Effector memory CD4-positive, alpha-beta T cell (primary cell): ENCODE measurements around the gene OR2T10.
"Not testable (repeated sequence)": the region's sequence is repeated elsewhere in the genome, so short reads cannot be mapped to it uniquely, and the experiment has no call there.

ENCODE experiments used
- DNase-seq, 3 donors: peaks; one replicate each; pipeline ENCODE4 v3.0.0-alpha.2; 2020
- H3K27ac ChIP-seq: 2 replicates; pipeline ENCODE4 v1.7.0; 2013; ENCODE audit warnings: mild to moderate bottlenecking, low read length, moderate library complexity; ENCODE audit not compliant: insufficient read depth, poor library complexity, severe bottlenecking
- H3K27me3 ChIP-seq: replicated peaks from 2 replicates; pipeline ENCODE4 v1.7.0; 2013; ENCODE audit warnings: mild to moderate bottlenecking, low read length; ENCODE audit not compliant: insufficient read depth, control insufficient read depth, poor library complexity, severe bottlenecking
- H3K36me3 ChIP-seq: 2 replicates; pipeline ENCODE4 v1.7.0; 2013; ENCODE audit warnings: mild to moderate bottlenecking, low read length, moderate library complexity; ENCODE audit not compliant: control insufficient read depth, insufficient read depth
- H3K4me1 ChIP-seq: 2 replicates; pipeline ENCODE4 v1.7.0; 2013; ENCODE audit warnings: low read length, mild to moderate bottlenecking; ENCODE audit not compliant: control insufficient read depth, insufficient read depth, poor library complexity, severe bottlenecking
- H3K4me3 ChIP-seq: 2 replicates; pipeline ENCODE4 v1.7.0; 2013; ENCODE audit warnings: low read length, low read depth, mild to moderate bottlenecking; ENCODE audit not compliant: insufficient read depth, poor library complexity, severe bottlenecking
- H3K9me3 ChIP-seq: 2 replicates; pipeline ENCODE4 v1.7.0; 2013; ENCODE audit warnings: mild to moderate bottlenecking, low read length, moderate library complexity; ENCODE audit not compliant: control insufficient read depth

OR2T10 gene

DNA sequence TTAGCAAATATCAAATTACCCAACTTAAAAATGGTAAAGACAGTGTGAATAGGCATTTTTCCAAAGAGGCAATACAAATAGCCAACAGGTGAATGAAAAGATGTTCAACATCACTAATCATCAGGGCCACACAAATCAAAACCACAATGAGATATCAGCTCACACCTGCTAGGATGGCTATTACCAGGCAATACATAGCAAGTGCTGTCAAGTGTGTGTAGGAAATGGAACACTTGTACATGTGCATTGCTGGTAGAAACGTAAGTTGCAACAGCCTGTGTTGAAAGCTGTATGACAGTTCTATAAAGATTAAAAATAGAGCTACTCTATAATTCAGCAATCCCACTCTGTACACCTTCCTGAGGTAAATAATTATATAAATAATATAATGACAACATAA lies 25.5 kb downstream of the OR2T10 start:
- not testable (repeated sequence) for H3K9me3 ChIP-seq, H3K4me3 ChIP-seq, H3K27me3 ChIP-seq, H3K4me1 ChIP-seq, H3K36me3 ChIP-seq, DNase-seq, H3K27ac ChIP-seq

DNA sequence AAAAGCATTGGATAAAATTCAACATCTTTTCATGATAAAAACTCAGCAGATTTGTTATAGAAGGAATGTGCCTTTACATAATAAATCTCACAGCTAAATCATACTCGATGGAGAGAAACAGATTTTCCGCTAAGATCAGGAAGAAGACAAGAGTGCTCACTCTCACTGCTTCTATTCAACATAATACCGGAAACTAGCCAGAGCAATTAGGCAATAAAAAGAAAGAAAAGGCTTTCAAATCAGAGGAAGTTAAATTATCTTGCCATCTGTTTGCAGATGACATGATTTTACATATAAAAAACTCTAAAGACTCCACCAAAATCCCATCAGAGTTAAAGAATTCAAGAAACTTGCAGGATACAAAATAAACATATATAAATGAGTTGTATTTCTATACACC lies 26.7 kb downstream of the OR2T10 start:
- not testable (repeated sequence) for DNase-seq, H3K4me1 ChIP-seq, H3K27me3 ChIP-seq, H3K27ac ChIP-seq, H3K4me3 ChIP-seq, H3K36me3 ChIP-seq, H3K9me3 ChIP-seq

DNA sequence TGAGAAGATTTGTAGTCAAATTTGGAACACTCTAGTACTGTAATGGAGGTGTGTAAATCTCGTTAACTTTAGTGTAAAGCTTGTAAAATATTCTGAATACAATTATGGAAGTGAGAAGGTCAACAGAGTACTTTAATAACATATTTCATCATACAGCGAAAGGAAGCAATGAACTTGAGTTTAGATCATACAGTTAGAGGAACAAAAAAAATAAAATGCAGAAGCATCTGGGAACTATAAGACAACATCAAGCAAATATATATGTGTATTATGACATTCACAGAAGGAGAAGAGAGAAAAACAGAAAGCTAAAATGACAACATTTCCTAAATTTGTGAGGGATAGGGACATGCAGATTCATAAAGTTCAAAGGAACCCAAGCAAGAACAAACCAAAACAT lies 28.5 kb downstream of the OR2T10 start:
- H3K4me1 ChIP-seq, H3K9me3 ChIP-seq, H3K27ac ChIP-seq, H3K4me3 ChIP-seq, H3K36me3 ChIP-seq, DNase-seq, H3K27me3 ChIP-seq: not testable (repeated sequence)

DNA sequence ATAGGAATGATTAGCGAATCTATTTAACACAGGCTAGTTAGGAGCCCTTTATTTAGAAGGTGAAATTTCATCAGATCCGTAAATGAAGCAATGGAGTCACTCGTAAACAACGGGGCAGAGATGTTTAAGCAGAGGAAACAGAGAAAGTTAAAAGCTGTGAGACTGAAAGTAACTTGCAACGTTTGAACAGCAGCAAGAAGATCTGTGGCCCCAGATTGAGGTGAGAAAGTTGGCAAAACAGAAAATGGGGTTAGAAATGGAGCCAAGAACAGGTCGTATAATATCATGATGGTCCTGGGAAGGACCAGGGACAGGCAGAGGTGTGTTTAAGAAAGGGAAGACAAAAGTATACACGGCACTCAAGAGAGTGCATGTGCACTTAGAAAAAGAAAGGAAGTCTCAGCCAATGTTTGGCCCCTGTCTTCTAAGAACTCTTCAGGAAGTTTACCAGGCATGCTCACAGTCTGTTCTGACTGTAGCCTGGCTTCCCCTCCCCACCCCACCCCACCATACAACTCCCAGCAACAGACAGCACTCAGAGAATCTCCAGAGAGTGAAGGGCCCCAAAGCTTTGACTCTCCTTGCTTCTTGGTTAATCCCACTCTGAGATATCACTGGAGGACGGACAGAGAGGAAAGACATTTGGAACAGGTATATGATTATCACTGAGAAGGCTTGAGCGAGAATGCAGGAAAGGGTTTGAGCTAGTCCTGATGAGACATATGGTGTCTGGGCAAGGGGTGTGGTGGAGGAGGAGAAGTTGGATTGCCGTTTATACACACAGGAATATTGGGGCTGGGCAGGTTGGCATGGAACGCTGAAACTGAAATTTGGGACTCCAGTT lies 31.7 kb downstream of the OR2T10 start:
- H3K27me3 ChIP-seq, H3K4me1 ChIP-seq, H3K9me3 ChIP-seq, DNase-seq, H3K36me3 ChIP-seq: not testable (repeated sequence)
- H3K27ac ChIP-seq, result peak overlapping the region; percentile 48
- peak overlapping the region; percentile 26 for H3K4me3 ChIP-seq

DNA sequence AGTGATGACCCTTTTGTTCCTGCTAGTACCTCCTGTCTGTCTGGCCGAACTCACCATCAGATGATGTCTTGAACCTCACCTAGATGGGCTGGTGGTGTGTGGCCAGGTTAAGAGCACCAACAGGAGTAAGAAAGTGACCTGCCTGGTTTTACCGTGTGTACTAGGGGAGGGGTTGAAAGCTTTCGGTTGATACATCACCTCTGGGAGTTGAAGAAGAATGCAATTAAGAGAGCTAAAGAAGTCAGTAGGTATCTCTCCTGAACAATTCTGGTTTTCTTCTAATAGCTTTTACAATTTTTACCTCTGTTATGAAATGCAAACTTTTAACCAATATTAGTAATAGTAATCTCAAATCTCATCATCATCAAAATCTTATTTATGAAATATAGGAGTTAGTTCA lies 34.8 kb downstream of the OR2T10 start, which contains the start of gene OR2T29:
OR2T29 (minus strand) TSS at position 101 of the 400 bp plus-strand sequence. CDS start 3,281 bp downstream, outside the sequence.
- not testable (repeated sequence) for DNase-seq, H3K4me1 ChIP-seq, H3K27me3 ChIP-seq, H3K36me3 ChIP-seq, H3K27ac ChIP-seq, H3K9me3 ChIP-seq, H3K4me3 ChIP-seq

DNA sequence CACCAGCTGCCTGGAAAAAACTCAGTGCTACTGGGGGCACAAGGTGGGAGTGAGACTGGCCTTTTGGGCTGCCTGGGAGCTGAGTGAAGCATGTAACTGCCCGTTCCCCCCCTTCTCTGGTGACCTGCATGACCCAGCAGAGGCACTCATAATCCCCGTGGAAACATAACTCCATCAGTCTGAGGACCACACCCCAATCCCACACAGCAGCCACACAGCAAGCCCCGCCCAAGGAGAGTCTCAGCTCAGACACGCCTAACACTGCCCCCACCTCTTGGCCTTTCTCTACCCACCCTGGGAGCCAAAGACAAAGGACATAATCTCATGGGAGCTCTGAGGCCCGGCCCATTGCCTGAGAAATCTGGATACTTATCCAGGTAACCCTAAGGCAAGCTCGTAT lies 46.5 kb downstream of the OR2T10 start:
- H3K36me3 ChIP-seq, H3K4me3 ChIP-seq, H3K27ac ChIP-seq, DNase-seq, H3K27me3 ChIP-seq, H3K4me1 ChIP-seq, H3K9me3 ChIP-seq: not testable (repeated sequence)

DNA sequence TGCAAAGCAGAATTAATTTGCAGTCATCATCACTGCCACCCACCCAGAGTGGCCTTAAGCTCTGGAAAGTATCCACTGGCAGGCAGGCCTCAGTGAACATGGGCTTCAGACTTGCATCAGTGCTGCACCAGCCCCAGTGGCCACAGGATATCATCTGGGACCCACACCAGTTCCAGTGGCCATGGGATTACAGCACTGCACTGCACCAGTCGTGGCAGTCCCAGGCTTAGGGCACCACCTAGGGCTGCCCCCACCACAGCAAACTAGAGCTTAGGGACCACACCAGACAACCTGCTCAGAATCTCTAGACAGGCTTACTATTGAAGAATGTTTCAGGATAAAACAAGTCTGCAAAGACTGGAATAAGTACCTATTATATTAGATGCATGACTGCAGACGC lies 50.1 kb downstream of the OR2T10 start:
- not testable (repeated sequence) for H3K27me3 ChIP-seq, H3K4me1 ChIP-seq, H3K9me3 ChIP-seq, H3K36me3 ChIP-seq, DNase-seq, H3K4me3 ChIP-seq, H3K27ac ChIP-seq
